Measurements from ENCODE around the gene FCSK.

Gene FCSK

DNA sequence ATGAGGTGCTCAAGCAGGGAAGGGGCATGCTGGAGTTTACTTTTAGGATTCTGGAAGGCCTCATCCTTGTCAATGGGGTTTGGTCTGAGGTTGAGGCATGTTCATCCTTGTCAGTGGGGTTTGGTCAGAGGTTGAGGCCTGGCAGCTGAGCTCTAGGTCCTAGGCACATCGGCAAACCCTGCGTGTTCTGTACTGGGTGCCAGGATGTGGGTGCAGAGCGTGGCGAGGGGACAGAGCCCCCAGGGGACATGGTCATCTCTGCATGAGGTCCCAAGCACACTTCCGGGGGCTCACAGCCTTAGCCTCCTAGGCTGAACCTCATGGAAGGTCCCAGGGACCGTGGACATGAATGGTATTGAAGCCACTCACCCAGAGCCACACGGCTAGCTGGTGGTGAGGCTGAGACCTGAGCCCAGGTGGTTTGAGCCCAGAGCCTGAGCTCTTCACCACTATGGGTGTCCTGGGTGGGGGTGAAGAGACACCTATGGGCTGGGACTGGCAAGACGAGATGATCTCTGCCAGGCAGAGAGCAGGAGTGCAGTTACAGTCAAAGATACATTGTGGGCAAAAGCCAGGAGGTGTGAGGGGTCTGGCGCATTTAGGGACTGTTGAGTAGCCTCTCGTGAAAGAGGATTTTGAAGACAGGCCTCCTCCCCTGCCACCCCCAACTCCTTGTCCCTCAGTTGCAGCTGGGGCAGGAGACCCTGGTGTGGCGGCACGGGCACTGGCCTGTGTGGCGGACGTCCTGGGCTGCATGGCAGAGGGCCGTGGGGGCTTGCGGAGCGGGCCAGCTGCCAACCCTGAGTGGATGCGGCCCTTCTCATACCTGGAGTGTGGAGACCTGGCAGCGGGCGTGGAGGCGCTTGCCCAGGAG is 19.3 kb downstream of the FCSK start:
- Mint-ChIP-seq H3K27me3 (no peaks in the 10 kb centered on the region), H3K36me3 (ENCODE audit: low read depth) (peaks cover 56% of the 10 kb centered on the region), H3K27ac (no peak overlapping the region), H3K4me1 (ENCODE audit: low read depth) (peaks cover 20% of the 10 kb centered on the region), H3K9me3 (no peaks in the 10 kb centered on the region), H3K4me3 (no peak overlapping the region)
- intact Hi-C loops (cut with micrococcal nuclease): no loop called here

DNA sequence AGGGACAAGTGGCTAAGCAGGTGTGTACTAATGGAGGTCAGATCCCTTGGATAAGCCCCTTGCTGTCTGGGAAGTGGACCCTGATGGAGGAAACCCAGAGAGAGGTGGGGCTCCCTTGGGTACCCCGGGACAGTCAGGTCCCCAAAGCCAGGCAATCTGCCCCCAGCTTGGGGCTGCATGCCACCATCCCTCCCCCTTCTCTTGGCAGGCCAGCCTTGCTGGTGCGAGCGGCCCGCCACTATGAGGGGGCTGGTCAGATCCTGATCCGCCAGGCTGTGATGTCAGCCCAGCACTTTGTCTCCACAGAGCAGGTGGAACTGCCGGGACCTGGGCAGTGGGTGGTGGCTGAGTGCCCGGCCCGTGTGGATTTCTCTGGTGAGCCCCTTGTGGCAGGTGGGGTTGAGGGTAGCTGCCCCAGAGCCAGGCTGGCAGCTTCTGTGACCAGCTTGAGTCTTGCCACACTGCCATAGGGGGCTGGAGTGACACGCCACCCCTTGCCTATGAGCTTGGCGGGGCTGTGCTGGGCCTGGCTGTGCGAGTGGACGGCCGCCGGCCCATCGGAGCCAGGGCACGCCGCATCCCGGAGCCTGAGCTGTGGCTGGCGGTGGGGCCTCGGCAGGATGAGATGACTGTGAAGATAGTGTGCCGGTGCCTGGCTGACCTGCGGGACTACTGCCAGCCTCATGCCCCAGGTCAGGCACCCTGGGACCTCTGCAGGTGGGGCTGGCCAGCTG is 20.1 kb downstream of the FCSK start:
- intact Hi-C loops (cut with micrococcal nuclease): no loop called here
- no peak overlapping the region for H3K4me3 Mint-ChIP-seq
- H3K27ac Mint-ChIP-seq: no peak overlapping the region
- H3K27me3 Mint-ChIP-seq: no peaks in the 10 kb centered on the region
- H3K4me1 Mint-ChIP-seq (ENCODE audit: low read depth): peaks cover 26% of the 10 kb centered on the region
- peaks cover 64% of the 10 kb centered on the region for H3K36me3 Mint-ChIP-seq (ENCODE audit: low read depth)
- H3K9me3 Mint-ChIP-seq: no peaks in the 10 kb centered on the region

GRCh38 chr16:70475054-70475871 is 20.9 kb downstream of the FCSK start:
- Mint-ChIP-seq H3K4me1 (ENCODE audit: low read depth) (peaks cover 26% of the 10 kb centered on the region), H3K4me3 (no peak overlapping the region), H3K27me3 (no peaks in the 10 kb centered on the region), H3K36me3 (ENCODE audit: low read depth) (peaks cover 72% of the 10 kb centered on the region), H3K27ac (no peak overlapping the region), H3K9me3 (no peaks in the 10 kb centered on the region)
- intact Hi-C loops (cut with micrococcal nuclease): no loop called here

DNA sequence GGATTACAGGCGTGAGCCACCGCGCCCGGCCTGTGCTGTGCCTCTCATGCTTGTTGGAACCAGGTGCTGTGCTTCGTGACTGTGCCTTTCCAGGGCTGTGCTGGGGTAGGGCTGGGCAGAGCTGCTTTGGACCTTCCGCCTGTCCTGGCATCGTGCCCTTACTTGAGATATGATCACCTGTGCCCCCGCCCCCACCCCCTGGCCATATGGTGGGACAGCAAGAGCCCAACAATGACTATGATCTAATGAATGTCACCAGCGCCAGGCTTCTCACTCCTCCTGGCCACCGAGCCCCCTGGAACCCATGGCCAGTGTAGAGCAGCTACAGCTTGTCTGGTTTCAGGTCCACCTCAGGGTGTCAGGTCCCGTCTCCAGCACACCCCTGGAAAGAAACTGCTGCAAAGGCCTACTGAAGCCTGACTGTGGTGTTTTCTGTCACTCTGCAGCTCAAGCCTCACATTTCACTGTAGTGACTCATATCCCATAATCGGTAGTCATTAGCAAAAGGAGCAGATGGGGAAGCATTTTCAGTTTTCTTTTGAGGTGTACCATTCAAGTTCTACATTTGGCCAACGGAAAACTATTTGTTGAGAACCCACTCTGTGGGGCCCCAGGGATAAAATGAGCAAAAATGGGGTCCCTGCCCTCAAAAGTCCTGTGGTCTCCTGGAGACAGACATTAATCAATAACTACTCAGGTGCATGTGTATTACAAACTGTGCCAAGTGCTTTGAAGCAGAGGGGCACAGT is 22.1 kb downstream of the FCSK start:
- no peaks in the 10 kb centered on the region for H3K9me3 Mint-ChIP-seq
- H3K4me3 Mint-ChIP-seq: no peak overlapping the region
- intact Hi-C loops (cut with micrococcal nuclease): no loop called here
- H3K4me1 Mint-ChIP-seq (ENCODE audit: low read depth): peaks cover 16% of the 10 kb centered on the region
- no peak overlapping the region for H3K27ac Mint-ChIP-seq
- H3K36me3 Mint-ChIP-seq (ENCODE audit: low read depth): peaks cover 84% of the 10 kb centered on the region
- no peaks in the 10 kb centered on the region for H3K27me3 Mint-ChIP-seq

DNA sequence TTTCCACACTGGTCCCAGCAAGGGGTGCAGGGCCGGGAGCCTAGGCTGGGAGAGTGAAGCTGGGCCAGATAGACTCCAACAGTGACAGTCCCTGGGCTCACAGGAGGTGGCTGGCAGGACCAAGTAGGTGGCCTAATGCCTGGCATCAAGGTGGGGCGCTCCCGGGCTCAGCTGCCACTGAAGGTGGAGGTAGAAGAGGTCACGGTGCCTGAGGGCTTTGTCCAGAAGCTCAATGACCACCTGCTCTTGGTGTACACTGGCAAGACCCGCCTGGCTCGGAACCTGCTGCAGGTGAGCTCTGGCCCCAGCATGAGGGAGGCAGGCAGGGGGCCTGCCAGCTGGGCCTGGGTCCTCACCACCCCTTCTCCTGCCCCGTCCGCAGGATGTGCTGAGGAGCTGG is 23.8 kb downstream of the FCSK start:
- intact Hi-C loops (cut with micrococcal nuclease): no loop called here
- peaks cover 91% of the 10 kb centered on the region for H3K36me3 Mint-ChIP-seq (ENCODE audit: low read depth)
- no peaks in the 10 kb centered on the region for H3K27me3 Mint-ChIP-seq
- peaks cover 11% of the 10 kb centered on the region for H3K4me1 Mint-ChIP-seq (ENCODE audit: low read depth)
- H3K4me3 Mint-ChIP-seq: no peak overlapping the region
- peak overlapping the region; percentile 57 for H3K27ac Mint-ChIP-seq
- H3K9me3 Mint-ChIP-seq: no peaks in the 10 kb centered on the region

DNA sequence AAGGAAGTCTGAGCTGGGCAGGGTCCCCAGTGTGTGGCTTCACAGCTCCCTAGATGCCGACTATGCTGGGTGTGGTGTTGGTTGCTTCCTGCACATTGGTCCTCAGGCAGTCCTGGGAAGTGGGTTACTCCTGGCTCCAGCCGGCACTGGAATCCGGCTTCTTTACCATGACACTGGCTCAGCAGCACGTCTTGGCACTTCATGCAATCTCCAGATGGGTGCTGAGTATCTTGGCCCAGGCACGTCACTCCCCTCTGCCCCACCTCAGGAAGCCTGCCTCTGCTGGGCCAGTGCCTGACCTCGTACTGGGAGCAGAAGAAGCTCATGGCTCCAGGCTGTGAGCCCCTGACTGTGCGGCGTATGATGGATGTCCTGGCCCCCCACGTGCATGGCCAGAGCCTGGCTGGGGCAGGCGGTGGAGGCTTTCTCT is 24.5 kb downstream of the FCSK start:
- H3K4me1 Mint-ChIP-seq (ENCODE audit: low read depth): peaks cover 11% of the 10 kb centered on the region
- intact Hi-C loops (cut with micrococcal nuclease): no loop called here
- peak overlapping the region; percentile 57 for H3K27ac Mint-ChIP-seq
- H3K4me3 Mint-ChIP-seq: no peak overlapping the region
- no peaks in the 10 kb centered on the region for H3K27me3 Mint-ChIP-seq
- no peaks in the 10 kb centered on the region for H3K9me3 Mint-ChIP-seq
- peaks cover 91% of the 10 kb centered on the region for H3K36me3 Mint-ChIP-seq (ENCODE audit: low read depth)

DNA sequence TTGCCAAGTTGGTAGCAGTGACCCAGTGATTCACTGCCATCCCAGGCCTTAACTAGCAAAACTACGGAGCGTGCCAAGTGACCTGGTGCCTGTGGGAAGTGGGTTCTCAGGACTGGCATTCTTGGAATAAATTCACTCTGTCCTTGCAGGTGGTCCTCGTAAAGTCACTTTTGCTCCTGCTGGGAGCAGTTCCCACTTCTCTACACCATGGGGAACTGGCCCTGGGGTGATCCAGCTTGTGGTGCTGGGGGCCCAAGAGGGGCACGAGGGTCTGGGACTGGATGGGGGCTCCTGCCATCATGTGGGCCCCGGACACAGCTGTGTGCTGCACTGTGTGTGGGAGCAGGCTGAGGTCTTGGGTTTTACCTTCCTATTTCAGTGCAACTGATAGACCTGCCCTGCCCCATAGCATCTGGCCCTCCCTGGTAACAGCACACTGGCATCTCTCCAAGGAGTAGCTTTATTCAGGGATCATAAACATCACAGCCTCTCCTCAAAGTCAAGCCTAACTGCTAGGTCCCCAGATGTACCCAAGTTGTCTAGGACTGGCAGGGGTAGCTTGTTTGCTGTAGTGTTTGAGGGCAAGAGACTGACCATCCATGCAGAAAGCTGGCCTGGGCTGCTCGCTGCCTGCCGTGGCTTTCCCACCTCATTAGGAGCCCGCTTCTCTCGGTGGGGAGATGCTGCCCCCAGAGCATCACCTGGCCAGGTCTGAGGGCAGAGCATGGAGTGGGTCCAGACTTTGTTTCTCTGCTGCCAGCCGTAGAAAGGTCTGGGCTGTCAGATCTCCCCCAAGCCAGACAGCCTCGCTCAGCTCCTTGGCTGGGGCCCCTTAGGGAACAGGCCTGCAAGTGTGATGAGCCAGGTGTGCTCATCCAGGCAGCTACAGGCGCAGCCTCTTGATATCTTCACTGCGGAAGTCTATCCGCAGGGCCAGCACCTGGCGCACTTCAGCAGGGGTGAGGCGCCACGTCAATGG is 26.0 kb downstream of the FCSK start:
- Mint-ChIP-seq H3K9me3 (no peaks in the 10 kb centered on the region), H3K4me3 (no peak overlapping the region), H3K4me1 (ENCODE audit: low read depth) (peaks cover 11% of the 10 kb centered on the region), H3K27me3 (no peaks in the 10 kb centered on the region), H3K27ac (no peak overlapping the region), H3K36me3 (ENCODE audit: low read depth) (peaks cover 86% of the 10 kb centered on the region)
- intact Hi-C loops (cut with micrococcal nuclease): no loop called here

GRCh38 chr16:70481929-70482536 is 27.6 kb downstream of the FCSK start:
- Mint-ChIP-seq H3K9me3 (no peaks in the 10 kb centered on the region), H3K4me3 (no peak overlapping the region), H3K27me3 (no peaks in the 10 kb centered on the region), H3K36me3 (ENCODE audit: low read depth) (peaks cover 90% of the 10 kb centered on the region), H3K4me1 (ENCODE audit: low read depth) (peaks cover 11% of the 10 kb centered on the region), H3K27ac (no peak overlapping the region)
- intact Hi-C loops (cut with micrococcal nuclease): no loop called here

DNA sequence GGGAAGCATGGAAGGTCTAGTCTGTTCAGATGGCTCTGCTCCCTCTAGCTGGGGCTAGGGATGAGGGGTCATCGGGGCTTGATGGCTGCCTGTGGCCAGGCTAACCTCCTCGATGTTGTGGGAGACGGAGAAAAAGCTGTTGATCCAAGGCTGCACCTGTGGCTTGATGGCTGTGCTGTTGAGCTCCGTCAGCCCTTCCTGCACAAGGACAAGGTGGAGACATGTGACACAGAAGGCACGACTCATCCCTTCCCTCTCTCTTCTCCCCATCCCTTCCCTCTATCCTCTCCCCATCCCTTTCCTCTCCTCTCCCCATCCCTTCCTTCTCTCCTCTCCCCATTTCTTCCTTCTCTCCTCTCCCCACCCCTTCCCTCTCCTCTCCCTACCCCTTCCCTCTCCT is 28.2 kb downstream of the FCSK start:
- Mint-ChIP-seq H3K9me3 (no peaks in the 10 kb centered on the region), H3K4me3 (no peak overlapping the region), H3K27me3 (no peaks in the 10 kb centered on the region), H3K4me1 (ENCODE audit: low read depth) (peaks cover 11% of the 10 kb centered on the region), H3K36me3 (ENCODE audit: low read depth) (peaks cover 95% of the 10 kb centered on the region), H3K27ac (no peak overlapping the region)
- intact Hi-C loops (cut with micrococcal nuclease): no loop called here

GRCh38 chr16:70483426-70483825 is 29.0 kb downstream of the FCSK start:
- H3K36me3 Mint-ChIP-seq (ENCODE audit: low read depth): peaks cover 95% of the 10 kb centered on the region
- H3K4me3 Mint-ChIP-seq: no peak overlapping the region
- H3K9me3 Mint-ChIP-seq: no peaks in the 10 kb centered on the region
- no peaks in the 10 kb centered on the region for H3K27me3 Mint-ChIP-seq
- H3K4me1 Mint-ChIP-seq (ENCODE audit: low read depth): peaks cover 9% of the 10 kb centered on the region
- intact Hi-C loops (cut with micrococcal nuclease): no loop called here
- H3K27ac Mint-ChIP-seq: no peak overlapping the region

DNA sequence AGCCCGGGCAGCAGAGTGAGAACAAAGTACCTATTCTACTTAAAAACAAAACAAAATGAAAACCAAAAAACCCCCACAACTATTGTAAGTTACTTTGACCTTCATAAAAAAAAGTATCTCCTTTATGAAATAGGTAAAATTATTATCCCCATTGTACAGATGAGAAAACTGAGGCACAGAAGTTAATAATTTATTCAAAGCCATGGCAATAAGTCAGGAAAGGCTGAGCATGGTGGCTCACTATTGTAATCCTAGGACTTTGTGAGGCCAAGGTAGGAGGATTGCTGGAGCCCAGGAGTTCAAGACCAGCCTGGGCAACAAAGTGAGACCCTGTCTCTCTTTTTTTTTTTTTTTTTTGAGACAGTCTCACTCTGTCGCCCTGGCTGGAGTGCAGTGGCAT is 30.5 kb downstream of the FCSK start:
- Mint-ChIP-seq H3K36me3 (ENCODE audit: low read depth) (peaks cover 95% of the 10 kb centered on the region), H3K4me3 (no peak overlapping the region), H3K27me3 (no peaks in the 10 kb centered on the region), H3K4me1 (ENCODE audit: low read depth) (no peaks in the 10 kb centered on the region), H3K9me3 (no peaks in the 10 kb centered on the region), H3K27ac (no peak overlapping the region)
- intact Hi-C loops (cut with micrococcal nuclease): no loop called here

GRCh38 chr16:70490261-70490660 is 35.9 kb downstream of the FCSK start:
- peak overlapping the region; percentile 45 for H3K27ac Mint-ChIP-seq

More at GRCh38 chr16:70490261-70490660, 35.9 kb downstream of the FCSK start:
- peaks cover 98% of the 10 kb centered on the region for H3K36me3 Mint-ChIP-seq (ENCODE audit: low read depth)
- intact Hi-C loops (cut with micrococcal nuclease): no loop called here
- H3K9me3 Mint-ChIP-seq: no peaks in the 10 kb centered on the region
- H3K27me3 Mint-ChIP-seq: no peaks in the 10 kb centered on the region
- H3K4me3 Mint-ChIP-seq: no peak overlapping the region
- H3K4me1 Mint-ChIP-seq (ENCODE audit: low read depth): peaks cover 8% of the 10 kb centered on the region
